Cardiac fibroblast (primary cell): ENCODE results near the gene MCM9.

Experiments
- DNase-seq, 2 donors: peaks; one replicate each; pipeline versions ENCODE4 v3.0.0 to v3.0.0-alpha.2; 2010; ENCODE audit warnings: low read depth in 2 of 2
- H3K4me3 ChIP-seq, 2 donors: replicated peaks in 1 of 2; 1 replicate in 1 of 2; 2 replicates in 1 of 2; pipeline ENCODE4 v1.5.1; 2011; ENCODE audit warnings: low read depth in 2 of 2, low read length in 2 of 2, mild to moderate bottlenecking in 2 of 2, moderate library complexity in 1 of 2
- CTCF ChIP-seq: IDR thresholded peaks from one replicate; pipeline ENCODE4 v1.5.1; 2011; ENCODE audit warnings: low read depth, mild to moderate bottlenecking, low read length, inconsistent platforms

The MCM9 gene

GRCh38 chr6:118908441-118908840, 26.5 kb downstream of the MCM9 start:
- H3K4me3 ChIP-seq, result no peak overlapping the region
- DNase-seq, result peak in 1 of 2 donors; percentile 5
- TF ChIP-seq CTCF, result no peak

- H3K4me3 ChIP-seq, result no peak overlapping the region
- no peak for TF ChIP-seq CTCF
- no peak for DNase-seq
Observed at GRCh38 chr6:118905851-118906250, 29.1 kb downstream of the MCM9 start.

- H3K4me3 ChIP-seq, result no peak overlapping the region
- TF ChIP-seq CTCF, result no peak
- DNase-seq, result no peak
Observed at GRCh38 chr6:118905084-118905483, 29.9 kb downstream of the MCM9 start.

GRCh38 chr6:118903691-118904090, 31.3 kb downstream of the MCM9 start:
- TF ChIP-seq CTCF, result no peak
- no peak for DNase-seq

GRCh38 chr6:118903138-118903537, 31.8 kb downstream of the MCM9 start:
- H3K4me3 ChIP-seq, result no peak overlapping the region
- TF ChIP-seq CTCF, result no peak
- no peak for DNase-seq

More at GRCh38 chr6:118903691-118904090, 31.3 kb downstream of the MCM9 start:
- no peak overlapping the region for H3K4me3 ChIP-seq

- no peak for TF ChIP-seq CTCF
- DNase-seq, result peak; percentile 22 to 54
Observed at GRCh38 chr6:118902726-118903125, 32.2 kb downstream of the MCM9 start.

GRCh38 chr6:118899948-118900347, 35.0 kb downstream of the MCM9 start:
- H3K4me3 ChIP-seq, result no peak overlapping the region
- no peak for DNase-seq
- no peak for TF ChIP-seq CTCF

More at GRCh38 chr6:118902726-118903125, 32.2 kb downstream of the MCM9 start:
- no peak overlapping the region for H3K4me3 ChIP-seq
